ENCODE measurements around the gene PLSCR3. TPM values are rescaled to one million over a fixed set of nuclear protein-coding genes. Genes with fewer than 3 reads are reported as not detected.

Gene PLSCR3
- total RNA-seq, 6 experiments from 2014 or later, result 5.5 to 8.9 (median 6.4) TPM

DNA sequence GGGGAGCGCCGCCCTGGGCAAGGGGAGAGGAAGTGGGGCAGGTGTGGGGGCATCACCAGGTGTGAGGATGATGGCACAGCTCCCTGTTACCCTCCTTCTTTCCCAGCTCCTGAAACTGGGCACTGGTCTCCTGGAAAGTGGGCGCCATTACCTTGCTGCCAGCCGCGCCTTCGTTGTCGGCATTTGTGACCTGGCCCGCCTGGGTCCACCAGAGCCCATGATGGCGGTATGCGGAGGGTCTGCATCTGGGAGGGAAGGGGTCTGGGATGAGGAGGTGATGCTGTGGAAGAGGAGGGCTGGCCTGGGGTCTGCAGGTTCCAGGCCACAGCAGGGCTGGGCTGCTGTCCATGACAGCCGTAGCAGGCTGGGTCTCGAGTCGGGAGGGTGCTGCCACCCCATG, 52.5 kb downstream of the PLSCR3 start:
- DNase-seq (no peak), ATAC-seq (no peak)
- Histone ChIP-seq H3K4me1 (no peaks in the 10 kb centered on the region), H3K27me3 (no peaks in the 10 kb centered on the region), H3K9me3 (no peaks in the 10 kb centered on the region), H3K4me3 (no peak overlapping the region), H3K27ac (no peak overlapping the region), H3K36me3 (no peaks in the 10 kb centered on the region)
- intact Hi-C loops (cut with DNase I), result loop anchor here in 1 of 2 donors (10.0 kb wide), 1 partner anchor 67 kb away; no protein-coding TSS in a partner anchor
- 100% methylated on average over 4 of the region's 13 CpGs for WGBS (ENCODE audit: insufficient coverage, low coverage, low lambda C conversion rate, missing lambda C conversion rate)
- TF ChIP-seq POLR2A (IDR thresholded peaks at IDR 0.05), result no peak
- TF ChIP-seq, protein P1, sequence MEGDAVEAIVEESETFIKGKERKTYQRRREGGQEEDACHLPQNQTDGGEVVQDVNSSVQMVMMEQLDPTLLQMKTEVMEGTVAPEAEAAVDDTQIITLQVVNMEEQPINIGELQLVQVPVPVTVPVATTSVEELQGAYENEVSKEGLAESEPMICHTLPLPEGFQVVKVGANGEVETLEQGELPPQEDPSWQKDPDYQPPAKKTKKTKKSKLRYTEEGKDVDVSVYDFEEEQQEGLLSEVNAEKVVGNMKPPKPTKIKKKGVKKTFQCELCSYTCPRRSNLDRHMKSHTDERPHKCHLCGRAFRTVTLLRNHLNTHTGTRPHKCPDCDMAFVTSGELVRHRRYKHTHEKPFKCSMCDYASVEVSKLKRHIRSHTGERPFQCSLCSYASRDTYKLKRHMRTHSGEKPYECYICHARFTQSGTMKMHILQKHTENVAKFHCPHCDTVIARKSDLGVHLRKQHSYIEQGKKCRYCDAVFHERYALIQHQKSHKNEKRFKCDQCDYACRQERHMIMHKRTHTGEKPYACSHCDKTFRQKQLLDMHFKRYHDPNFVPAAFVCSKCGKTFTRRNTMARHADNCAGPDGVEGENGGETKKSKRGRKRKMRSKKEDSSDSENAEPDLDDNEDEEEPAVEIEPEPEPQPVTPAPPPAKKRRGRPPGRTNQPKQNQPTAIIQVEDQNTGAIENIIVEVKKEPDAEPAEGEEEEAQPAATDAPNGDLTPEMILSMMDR (IDR thresholded peaks at IDR 0.05), result no peak

DNA sequence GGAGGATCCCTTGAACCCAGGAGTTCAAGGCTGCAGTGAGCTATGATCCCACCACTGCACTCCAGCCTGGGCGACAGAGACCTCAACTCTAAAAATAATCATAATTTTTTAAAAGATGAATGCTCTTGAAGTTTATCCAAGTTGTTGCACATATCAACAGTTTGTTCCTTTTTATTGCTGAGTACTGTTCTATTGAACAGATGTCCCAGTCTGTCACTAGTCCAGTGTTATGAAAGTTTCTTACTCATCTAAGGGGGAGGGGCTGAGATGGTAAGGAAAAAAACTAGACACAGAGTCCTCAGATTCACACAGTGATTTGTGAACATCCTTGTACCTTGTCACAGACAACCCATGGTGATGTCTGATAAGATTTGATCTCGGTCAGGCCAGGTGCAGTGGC, 54.1 kb downstream of the PLSCR3 start:
- DNase-seq (no peak), ATAC-seq (no peak)
- TF ChIP-seq, protein P1 (IDR thresholded peaks at IDR 0.05), result no peak
- no peak for TF ChIP-seq POLR2A (IDR thresholded peaks at IDR 0.05)
- intact Hi-C loops (cut with DNase I), result loop anchor here in 1 of 2 donors (10.0 kb wide), 1 partner anchor 65 kb away; no protein-coding TSS in a partner anchor
- Histone ChIP-seq H3K27ac (no peak overlapping the region), H3K4me1 (no peaks in the 10 kb centered on the region), H3K27me3 (no peaks in the 10 kb centered on the region), H3K36me3 (no peaks in the 10 kb centered on the region), H3K9me3 (no peaks in the 10 kb centered on the region), H3K4me3 (no peak overlapping the region)
- WGBS (ENCODE audit: insufficient coverage, low coverage, low lambda C conversion rate, missing lambda C conversion rate), result 67% methylated on average over 1 of the region's 2 CpGs

Other genes with a start within 250 kb of the PLSCR3 start
- 100 to 1,000 TPM; 399 to 624 (median 417) TPM for gene ASGR1, start 215.2 kb downstream of the PLSCR3 start, total RNA-seq
- gene DLG4, start 174.7 kb downstream of the PLSCR3 start, total RNA-seq, result 1 to 10 TPM; 3.0 to 6.4 (median 4.1) TPM
- gene ACADVL, start 174.6 kb downstream of the PLSCR3 start, total RNA-seq, result 1,000 to 10,000 TPM in 3 of 6 experiments, 100 to 1,000 TPM in 3; 640 to 1,849 (median 1,071) TPM
- gene DVL2, start 160.0 kb downstream of the PLSCR3 start, total RNA-seq, result 10 to 100 TPM in 4 of 6 experiments, 1 to 10 TPM in 2; 9.6 to 13.5 (median 12.8) TPM
- 10 to 100 TPM; 16.0 to 24.3 (median 18.2) TPM for gene PHF23, start 155.1 kb downstream of the PLSCR3 start, total RNA-seq
- gene GABARAP, start 152.1 kb downstream of the PLSCR3 start, total RNA-seq, result 100 to 1,000 TPM; 238 to 330 (median 244) TPM
- 10 to 100 TPM; 25.9 to 34.6 (median 31.9) TPM for gene CTDNEP1, start 142.8 kb downstream of the PLSCR3 start, total RNA-seq
- 10 to 100 TPM; 14.2 to 29.6 (median 22.9) TPM for gene ELP5, start 142.3 kb downstream of the PLSCR3 start, total RNA-seq
- 100 to 1,000 TPM in 1 of 6 experiments, 10 to 100 TPM in 4, 1 to 10 TPM in 1; 9.6 to 114 (median 23.3) TPM for gene CLDN7, start 132.0 kb downstream of the PLSCR3 start, total RNA-seq
- 1 to 10 TPM in 4 of 6 experiments, under 1 TPM in 2; 0.66 to 2.1 (median 1.4) TPM for gene SLC2A4, start 112.8 kb downstream of the PLSCR3 start, total RNA-seq
- gene YBX2, start 99.9 kb downstream of the PLSCR3 start, total RNA-seq, result 1 to 10 TPM in 2 of 6 experiments, under 1 TPM in 4; 0.27 to 1.7 (median 0.90) TPM
- gene EIF5A, start 86.9 kb downstream of the PLSCR3 start, total RNA-seq, result 100 to 1,000 TPM; 222 to 299 (median 238) TPM
- gene GPS2, start 79.2 kb downstream of the PLSCR3 start, total RNA-seq, result 10 to 100 TPM; 22.0 to 48.1 (median 23.2) TPM
- gene NEURL4, start 65.2 kb downstream of the PLSCR3 start, total RNA-seq, result 10 to 100 TPM in 4 of 6 experiments, 1 to 10 TPM in 2; 4.2 to 22.1 (median 10.8) TPM
- gene ACAP1, start 58.0 kb downstream of the PLSCR3 start, total RNA-seq, result 1 to 10 TPM; 1.6 to 6.8 (median 2.7) TPM
- gene KCTD11, start 42.4 kb downstream of the PLSCR3 start, total RNA-seq, result 1 to 10 TPM; 2.2 to 4.4 (median 2.9) TPM
- gene TMEM95, start 39.4 kb downstream of the PLSCR3 start, total RNA-seq, result not detected
- gene TNK1, start 13.4 kb downstream of the PLSCR3 start, total RNA-seq, result 1 to 10 TPM; 2.9 to 5.1 (median 4.0) TPM
- gene TMEM256, start 9.6 kb upstream of the PLSCR3 start, total RNA-seq, result 10 to 100 TPM; 56.4 to 95.4 (median 68.9) TPM
- gene NLGN2, start 13.3 kb upstream of the PLSCR3 start, total RNA-seq, result 1 to 10 TPM; 1.3 to 5.3 (median 3.0) TPM
- gene SPEM1, start 25.8 kb upstream of the PLSCR3 start, total RNA-seq, result not detected
- not detected for gene SPEM2, start 31.1 kb upstream of the PLSCR3 start, total RNA-seq
- not detected for gene SPEM3, start 34.3 kb upstream of the PLSCR3 start, total RNA-seq
- 1 to 10 TPM; 2.3 to 8.4 (median 4.0) TPM for gene TMEM102, start 40.9 kb upstream of the PLSCR3 start, total RNA-seq
- gene FGF11, start 45.0 kb upstream of the PLSCR3 start, total RNA-seq, result under 1 TPM in 5 of 6 experiments, not detected in 1; 0.37 to 0.84 (median 0.68) TPM
- 10 to 100 TPM in 2 of 6 experiments, 1 to 10 TPM in 4; 6.0 to 12.3 (median 8.2) TPM for gene CHRNB1, start 50.5 kb upstream of the PLSCR3 start, total RNA-seq
- 10 to 100 TPM in 1 of 6 experiments, 1 to 10 TPM in 5; 5.7 to 10.5 (median 7.9) TPM for gene ZBTB4, start 85.1 kb upstream of the PLSCR3 start, total RNA-seq
- gene SLC35G6, start 86.9 kb upstream of the PLSCR3 start, total RNA-seq, result not detected
- 10 to 100 TPM; 36.1 to 49.9 (median 46.0) TPM for gene POLR2A, start 89.8 kb upstream of the PLSCR3 start, total RNA-seq
- gene TNFSF12, start 154.5 kb upstream of the PLSCR3 start, total RNA-seq, result 10 to 100 TPM in 4 of 6 experiments, 1 to 10 TPM in 2; 6.1 to 14.7 (median 11.4) TPM
- gene TNFSF13, start 164.2 kb upstream of the PLSCR3 start, total RNA-seq, result 10 to 100 TPM in 2 of 6 experiments, 1 to 10 TPM in 4; 4.3 to 13.0 (median 6.2) TPM
- gene SENP3, start 167.4 kb upstream of the PLSCR3 start, total RNA-seq, result 10 to 100 TPM; 12.3 to 33.9 (median 15.1) TPM
- 100 to 1,000 TPM in 1 of 6 experiments, 10 to 100 TPM in 5; 31.6 to 179 (median 51.1) TPM for gene CD68, start 185.1 kb upstream of the PLSCR3 start, total RNA-seq
- gene MPDU1, start 189.3 kb upstream of the PLSCR3 start, total RNA-seq, result 100 to 1,000 TPM in 2 of 6 experiments, 10 to 100 TPM in 4; 54.2 to 199 (median 63.3) TPM
- not detected for gene SOX15, start 195.6 kb upstream of the PLSCR3 start, total RNA-seq
- 10 to 100 TPM; 14.3 to 23.2 (median 16.7) TPM for gene FXR2, start 220.4 kb upstream of the PLSCR3 start, total RNA-seq
- gene SAT2, start 233.3 kb upstream of the PLSCR3 start, total RNA-seq, result 100 to 1,000 TPM in 5 of 6 experiments, 10 to 100 TPM in 1; 99.3 to 187 (median 120) TPM
- gene SHBG, start 235.6 kb upstream of the PLSCR3 start, total RNA-seq, result 10 to 100 TPM in 5 of 6 experiments, 1 to 10 TPM in 1; 2.4 to 70.2 (median 15.4) TPM

All from right lobe of liver (tissue), 6 donors.